Stimulated activated CD8-positive, alpha-beta memory T cell treated with anti-CD3 and anti-CD28 coated beads, Interleukin-12 subunit alpha, Interleukin-12 subunit beta, amount 100 ng/mL, for 4 hours (primary cell): ENCODE data around the gene CDC5L.

Source experiments
- DNase-seq: peaks from one replicate; pipeline ENCODE4 v3.0.0-alpha.2; 2020; ENCODE audit warnings: low read depth

Gene CDC5L

DNA sequence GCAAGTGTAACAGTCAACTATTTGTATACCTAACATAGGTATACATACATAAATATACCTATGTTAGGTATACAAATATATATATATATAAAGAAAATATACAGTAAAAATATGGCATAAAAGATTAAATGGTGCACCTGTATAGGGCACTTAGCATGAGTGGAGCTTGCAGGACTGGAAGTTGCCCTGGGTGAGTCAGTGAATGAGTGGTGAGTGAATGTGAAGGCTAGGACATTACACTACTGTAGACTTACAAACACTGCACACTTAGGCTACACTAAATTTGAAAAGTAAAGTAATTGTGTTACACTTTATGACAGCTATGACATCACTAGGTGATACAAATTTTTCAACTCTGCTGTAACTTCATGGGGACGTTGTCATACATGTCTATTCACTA, 65.6 kb downstream of the CDC5L start:
- DNase-seq, result no peak

DNA sequence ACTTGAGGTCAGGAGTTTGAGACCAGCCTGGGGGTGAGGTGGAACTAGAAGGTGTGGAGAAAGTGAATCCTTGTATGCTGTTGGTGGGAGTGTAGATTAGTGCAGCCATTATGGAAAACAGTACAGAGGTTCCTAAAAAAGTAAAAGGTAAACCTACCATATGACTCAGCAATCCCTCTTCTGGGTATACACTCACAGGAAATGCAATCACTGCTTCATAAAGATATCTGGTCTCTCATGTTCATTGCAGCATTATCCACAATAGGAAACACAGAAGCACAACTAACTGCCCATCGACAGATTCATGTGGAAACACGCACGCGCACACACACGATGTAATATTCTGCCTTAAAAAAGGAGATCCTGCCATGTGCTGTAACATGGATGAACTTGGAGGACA, 66.7 kb downstream of the CDC5L start:
- no peak for DNase-seq

DNA sequence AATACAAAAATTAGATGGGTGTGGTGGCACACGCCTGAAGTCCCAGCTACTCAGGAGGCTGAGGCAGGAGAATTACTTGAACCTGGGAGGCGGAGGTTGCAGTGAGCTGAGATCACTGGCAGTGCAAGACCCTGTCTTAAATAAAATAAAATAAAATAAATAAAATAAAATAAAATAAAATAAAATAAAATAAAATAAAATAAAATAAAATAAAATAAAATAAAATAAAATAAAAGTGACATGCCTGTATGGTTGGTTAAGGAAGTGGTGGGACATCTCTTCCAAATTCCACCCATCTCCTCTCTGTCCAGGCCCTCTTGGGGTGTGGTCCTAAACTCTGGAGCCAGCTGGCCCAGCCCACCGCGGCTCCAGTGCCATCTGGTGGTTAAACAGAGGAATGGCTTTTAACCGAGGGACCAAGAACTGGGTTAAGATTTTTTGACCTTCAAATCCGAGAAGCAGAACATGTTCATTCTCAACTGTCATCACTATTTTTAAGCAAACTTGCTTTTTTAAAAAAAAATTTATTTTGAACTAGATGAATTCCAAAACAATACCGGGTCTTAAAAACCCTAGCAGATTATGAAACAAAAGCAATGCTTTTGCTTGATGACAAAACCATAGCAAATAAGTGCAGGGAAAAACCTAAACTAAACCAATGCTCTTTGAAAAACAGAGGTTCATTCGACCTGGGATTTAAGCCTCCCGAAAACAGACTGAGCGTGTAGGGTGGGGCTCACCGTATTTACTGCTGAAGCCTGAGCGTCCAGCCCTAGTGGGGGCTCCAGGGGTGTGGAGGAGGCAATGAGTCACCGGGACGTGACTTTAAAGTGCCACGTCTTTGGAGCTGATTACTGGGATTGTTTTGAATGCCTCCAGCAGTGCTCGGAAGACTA, 68.8 kb downstream of the CDC5L start:
- no peak for DNase-seq

DNA sequence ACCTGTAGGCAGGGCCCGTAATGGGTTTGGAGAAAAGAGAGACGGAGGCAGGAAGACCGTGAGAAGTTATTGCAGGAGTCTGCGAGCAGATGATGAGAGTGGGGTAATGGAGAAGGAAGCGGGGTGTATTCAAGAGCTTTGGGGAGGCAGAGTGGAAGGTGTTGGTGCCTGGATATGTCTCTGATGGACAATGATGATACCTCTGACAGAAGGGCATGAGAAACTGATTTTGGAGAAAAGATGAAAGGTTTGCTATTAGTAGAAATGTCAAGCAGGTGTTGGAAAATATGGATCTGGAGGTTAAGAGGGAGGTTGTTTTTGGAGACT, 69.4 kb downstream of the CDC5L start:
- DNase-seq, result no peak

DNA sequence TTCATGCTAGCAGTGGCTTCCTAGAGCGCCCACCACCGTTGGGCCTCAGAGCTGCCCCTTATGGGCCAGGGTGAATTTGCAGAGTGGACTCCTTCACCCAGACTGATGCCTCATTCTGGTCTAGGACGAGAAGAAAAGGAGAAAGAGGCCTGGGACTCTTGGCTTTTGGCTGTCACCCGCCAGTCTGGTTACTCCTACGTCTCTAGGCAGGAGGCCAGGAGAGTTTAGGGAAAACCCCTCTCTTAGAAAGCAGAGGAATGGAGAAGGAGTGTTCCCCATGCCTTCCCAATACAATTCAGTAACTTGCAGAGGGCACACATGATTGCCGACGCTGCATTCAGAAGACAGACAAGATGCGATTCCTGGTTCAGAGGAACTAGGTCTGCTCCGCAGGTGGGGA, 70.1 kb downstream of the CDC5L start:
- DNase-seq, result no peak

DNA sequence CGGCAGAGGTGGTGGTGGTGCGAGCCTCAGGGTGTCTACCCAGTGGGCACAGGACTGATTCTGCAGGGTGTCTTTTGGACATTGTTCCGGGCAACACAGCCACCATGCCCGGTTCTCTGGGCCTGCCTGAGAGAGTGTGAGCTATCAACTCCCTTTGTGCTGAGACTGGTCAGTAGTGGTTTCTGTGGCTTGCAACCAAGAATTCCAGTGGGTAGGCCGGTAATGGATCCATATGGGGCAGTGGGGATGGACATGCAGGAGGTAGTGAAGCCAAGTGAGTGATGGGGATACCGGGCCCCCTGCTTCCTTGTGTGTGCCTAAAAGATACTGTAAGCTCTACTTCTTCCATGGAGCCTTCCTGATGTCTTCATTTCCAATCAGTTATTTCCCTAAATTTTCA, 71.0 kb downstream of the CDC5L start:
- DNase-seq, result no peak

DNA sequence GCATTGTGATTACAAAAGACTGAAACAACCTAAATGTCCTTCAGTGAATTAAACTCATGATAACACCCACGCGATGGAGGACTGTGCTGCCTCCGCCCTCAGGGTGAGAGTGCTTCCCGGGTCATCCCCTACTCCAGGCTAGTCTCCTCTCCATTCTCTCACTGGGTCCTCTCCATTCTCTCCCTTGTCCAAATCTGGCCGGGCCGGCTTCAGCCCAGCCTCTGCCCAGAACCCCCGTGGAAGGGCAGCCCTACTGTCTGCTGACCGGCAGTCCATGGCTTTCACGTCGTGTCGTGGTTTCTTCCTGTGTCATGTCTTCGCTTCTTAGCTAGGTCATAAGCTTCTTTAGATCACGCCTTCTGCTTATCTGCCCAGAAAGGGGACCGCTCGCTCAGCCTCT, 74.8 kb downstream of the CDC5L start:
- no peak for DNase-seq

DNA sequence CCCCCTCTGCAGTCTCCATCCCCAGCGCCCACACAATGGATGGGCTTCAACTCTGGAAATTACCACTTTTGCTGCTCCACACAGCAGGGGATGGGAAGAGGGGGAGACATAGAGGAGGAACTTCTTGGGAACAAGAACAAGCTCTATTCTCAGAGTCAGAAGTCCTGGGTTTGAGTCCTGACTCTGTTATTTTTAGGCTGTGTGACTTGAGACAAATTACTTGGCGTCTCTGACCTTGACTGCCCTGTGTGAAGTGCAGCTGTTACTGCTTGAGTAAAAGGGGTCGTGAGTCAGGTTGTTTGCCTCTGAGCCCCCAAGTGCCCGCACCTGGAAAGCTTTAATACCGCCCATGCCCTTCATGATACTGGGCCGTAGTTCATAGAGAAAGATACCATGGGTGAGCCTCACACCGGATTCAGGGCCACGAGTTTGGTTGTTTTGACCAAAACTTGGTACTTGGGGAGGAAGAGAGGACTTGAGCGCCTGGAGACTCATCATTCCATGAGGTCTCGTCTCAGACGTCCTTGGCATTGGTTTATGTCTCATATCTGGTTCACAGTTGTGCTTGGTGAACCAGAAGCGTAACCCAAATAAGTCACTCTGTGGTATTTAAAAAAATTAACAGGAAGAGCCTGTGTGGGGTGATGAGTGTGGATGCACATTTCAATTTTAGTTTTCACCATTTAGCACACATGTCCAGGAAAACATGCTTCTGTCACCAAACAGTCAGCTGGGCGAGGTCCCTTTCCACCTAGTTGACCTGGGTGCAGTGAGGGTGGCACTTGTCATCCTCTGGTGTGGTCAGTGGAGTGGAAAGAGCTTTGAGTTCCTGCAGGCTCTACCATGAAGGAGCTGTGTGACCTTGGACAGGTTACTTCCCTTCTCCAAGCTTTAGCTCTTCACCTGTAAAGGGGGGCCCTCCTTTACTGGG, 75.6 kb downstream of the CDC5L start:
- no peak for DNase-seq

DNA sequence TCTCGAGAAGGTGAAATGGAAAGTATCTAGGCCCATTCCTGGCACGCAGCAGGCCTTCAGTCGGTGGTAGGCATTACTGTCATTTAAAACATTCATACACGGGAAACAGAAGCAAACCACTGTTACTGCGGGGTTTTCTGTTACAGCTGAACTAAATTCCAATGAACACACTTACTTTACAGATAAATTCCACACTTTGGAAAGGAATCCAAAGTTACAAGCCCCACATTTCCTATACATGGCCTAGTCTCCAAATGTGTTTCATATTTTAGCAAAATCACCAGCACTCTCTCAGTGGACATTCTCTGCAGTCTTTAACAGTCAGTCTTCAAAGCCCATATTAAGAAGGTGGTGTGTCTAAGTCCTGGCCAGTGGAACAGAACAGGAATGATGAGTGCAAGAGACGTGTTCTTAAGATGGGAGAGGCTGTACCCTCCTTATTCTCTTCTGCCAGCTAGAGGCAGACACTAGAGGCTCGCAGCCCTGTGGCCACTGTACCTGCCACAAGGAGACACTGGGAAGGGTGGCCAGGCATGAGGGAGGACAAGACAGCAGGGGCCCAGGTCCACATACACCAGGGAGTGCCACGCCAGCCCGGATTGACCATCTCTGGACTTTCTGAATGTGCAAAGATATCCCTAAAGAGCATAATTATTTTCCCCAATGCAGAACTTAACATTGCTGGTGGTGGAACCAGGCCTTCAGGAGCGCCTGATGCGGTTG, 76.4 kb downstream of the CDC5L start:
- no peak for DNase-seq

DNA sequence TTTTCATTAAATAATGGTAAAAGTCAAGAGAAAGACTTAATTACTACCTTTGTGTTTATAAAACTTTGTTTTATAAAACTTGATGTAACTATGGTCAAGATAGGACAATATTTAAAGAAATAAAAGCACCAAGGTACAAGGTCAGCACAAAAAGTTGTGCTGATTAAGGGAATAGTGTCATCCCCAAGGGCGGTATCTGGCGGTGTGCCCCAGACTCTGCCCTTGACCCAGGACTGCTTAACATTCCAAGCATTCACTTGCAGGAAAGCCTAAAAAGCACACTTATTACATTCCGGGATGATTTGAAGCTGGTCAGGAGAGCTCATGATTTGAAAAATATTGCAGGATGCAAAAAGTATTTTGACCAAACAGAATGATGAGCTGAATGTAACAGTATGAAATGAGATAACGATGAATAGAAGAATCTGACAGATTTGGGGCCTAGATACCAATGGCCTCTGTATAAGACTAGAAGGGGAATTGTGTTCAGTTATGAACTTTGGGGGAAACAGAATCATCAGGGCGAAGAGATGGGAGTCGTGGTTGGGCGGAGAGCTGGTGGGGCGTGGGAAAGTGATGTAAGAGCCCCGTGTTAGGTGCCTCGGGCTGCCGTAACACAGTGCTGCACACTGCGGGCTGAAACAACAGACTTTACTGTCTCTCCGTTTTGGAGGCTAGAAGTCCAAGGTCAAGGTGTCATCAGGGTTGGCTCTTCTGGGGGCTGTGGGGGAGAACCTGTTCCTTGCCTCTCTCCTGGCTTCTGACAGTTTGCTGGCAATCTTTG, 77.2 kb downstream of the CDC5L start:
- no peak for DNase-seq

DNA sequence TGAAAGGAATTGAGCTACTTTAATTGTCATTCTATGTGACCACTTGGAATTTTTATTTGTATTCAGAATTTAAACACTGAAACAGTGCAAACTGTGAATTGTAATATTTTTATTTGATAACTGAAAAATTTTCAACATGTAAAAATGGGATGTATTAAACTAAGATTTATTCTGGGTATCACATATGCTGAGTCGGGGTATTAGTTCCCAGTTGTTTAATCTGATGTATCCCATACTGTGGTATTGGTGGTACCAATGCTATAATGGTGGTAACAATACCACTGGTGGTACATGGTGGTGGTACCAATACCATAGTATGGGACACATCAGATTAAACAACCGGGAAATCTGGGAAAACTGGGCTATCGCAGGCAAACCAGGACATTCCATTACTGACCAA, 79.4 kb downstream of the CDC5L start:
- no peak for DNase-seq

DNA sequence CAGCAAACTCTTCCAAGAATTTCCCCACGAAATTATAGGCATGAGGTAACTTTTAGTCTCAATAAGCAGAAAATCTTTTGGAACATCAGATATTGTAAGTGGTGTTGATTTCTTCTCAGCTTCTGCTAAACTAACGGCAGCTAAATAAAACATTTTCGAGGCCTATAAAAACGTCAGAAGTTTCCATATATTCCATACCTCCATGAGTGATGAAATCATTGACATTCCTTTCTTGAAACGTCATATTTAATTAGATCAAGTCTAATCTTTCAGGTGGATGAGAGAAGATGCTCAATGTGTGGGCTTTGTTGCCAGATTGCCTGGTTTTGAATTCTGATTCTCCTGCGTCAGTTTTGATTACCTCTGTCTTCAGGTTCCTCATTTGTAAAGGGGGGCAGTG, 81.3 kb downstream of the CDC5L start:
- no peak for DNase-seq

DNA sequence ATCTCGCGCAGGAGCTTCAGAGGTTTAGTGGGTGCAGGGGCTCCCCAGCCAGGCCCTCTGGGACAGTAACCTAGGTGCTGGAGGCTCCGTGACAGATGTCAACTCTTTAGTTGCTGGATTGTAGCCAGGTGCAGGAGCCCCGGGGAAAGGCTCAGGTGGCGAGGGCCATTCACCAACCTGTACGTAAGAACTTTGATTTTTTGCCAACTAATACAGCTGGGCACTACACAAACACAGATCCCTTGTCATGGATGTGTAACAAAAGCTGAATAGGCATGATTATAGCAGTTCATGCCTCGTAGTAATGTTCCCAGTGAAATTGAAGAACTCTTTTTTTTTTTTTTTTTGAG, 82.6 kb downstream of the CDC5L start:
- DNase-seq, result no peak

DNA sequence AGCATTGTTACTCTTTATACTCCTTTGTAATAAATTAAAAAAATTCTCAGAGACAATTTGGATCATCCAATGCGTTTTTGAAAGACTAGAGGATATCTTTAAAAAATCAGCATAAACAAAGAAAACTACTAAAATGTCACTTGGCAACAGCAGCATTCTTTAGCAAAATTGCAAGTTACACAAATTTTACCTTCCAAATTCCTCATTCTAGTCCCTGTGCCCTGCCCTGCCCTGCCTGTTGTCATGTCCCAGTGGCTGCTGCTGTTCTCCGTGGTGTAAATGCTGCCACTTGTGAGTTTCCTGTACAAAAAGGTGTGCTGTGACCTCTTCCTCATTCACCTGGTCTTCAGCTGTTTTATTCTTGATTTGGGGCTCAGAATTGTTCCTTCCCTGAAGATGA, 83.2 kb downstream of the CDC5L start:
- DNase-seq, result no peak

DNA sequence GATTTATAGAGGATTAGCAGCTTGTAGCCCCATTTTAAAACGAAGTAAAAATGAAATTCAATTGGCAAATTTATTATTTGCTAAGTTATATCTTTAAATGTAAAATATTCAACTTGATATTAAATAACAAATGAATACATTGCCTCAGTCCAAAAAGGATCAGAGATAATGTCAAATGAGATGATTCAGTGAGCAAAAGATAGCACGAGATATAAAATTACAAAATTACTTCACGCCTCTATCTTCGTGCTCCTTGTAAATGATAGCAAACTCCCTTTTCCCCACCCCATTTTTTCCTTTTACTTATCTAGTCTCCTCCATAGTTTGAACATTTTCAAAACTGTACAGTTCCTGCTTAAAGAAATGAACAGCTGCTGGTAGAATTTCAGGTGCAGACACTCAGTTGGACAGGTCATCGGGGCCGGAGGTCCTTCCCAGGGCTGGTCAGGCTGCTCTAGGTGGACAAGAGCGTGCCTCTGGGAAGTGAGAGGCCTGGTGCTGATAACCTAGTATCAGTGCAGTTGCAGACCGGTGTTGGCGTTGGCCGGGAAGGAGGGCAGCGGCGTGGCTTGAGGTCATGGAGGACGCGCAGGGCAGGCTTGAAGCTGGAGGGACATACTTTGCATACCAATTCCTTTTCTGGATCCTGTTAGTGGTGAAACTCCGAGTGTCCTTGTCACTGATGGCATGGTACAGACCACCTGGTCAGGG, 83.9 kb downstream of the CDC5L start:
- DNase-seq, result no peak

DNA sequence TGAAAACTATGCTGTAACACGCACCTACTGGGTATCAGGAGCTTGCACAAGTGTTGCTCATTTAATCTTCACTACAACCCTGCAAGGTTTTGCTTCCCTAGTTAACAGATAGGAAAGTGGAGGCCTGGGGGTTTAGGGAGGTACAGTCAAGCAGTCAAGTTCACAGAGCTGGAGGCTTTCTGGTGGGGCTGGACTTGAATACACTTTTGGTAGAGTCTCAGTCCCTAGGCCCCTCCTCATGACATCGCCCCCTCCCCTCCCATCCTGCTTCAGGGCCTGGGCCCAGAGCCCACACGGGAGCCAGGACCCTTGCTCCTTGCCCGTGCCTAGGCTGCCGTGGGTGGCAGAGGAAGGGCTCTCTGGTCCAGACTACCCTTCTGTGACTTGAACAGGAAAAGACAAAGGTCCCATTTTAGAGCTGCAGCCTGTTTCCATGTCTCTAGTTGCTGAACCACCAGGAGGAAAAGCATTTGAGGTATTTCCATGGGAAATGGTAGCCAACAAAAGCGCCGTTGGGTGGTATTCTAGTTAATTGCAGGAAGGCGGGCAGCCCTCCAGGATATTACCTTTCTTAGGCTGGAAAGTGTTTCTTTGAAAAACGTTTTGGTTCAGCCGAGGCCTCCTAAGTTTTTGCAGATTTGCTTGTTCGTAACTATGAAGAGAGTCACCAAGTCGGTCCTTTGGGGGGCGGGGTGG, 84.9 kb downstream of the CDC5L start:
- no peak for DNase-seq

DNA sequence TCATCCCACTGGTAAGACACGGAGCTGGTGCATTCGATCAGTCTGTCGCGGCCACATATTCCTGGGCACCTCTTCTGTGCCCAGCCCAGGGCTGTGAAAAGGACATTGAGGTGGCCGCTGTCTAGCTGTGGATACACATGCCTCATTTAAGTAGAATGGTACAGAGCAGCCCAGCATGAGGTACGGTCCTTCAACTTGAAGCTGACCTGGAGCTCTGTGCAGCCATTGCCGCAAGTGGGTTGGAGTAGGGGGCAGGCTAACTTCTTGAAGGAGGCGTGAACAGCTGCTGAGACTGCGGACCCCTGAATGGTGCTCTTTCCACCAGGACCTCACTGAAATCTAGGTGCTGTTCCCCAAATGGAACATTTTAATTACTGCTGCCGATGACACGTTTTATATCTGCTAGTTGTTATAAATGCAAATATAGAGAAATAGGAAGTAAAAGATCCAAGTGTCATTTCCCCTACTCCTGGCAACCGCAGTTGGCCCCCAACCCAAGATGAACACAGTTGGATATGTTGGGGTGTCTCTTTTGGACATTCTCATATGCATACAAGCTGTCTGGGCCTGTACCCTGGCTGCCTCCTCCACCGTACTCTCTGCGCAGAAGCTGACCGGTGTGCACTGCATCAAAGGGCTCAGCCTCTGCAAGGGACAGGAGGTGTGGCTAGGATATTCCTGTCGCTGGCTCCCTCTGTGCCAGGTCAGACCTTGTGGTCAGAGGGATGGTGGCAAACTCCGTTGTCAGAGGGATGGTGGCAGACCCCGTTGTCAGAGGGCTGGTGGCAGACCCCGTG, 86.1 kb downstream of the CDC5L start:
- DNase-seq, result no peak

DNA sequence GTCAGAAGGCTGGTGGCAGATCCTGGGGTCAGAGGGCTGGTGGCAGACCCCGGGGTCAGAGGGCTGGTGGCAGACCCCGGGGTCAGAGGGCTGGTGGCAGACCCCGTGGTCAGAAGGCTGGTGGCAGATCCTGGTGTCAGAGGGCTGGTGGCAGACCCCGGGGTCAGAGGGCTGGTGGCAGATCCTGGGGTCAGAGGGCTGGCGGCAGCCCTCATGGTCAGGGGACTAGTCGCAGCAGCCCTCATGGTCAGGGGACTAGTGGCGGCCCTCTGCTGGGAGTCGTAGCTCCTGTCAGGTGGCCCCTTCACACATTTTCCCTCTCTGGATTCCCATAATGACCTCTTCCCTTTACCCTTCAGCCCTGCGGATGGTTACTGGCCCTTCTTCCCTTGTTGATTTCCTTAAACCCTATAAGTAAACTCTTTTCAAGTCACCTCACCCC, 86.7 kb downstream of the CDC5L start:
- no peak for DNase-seq

DNA sequence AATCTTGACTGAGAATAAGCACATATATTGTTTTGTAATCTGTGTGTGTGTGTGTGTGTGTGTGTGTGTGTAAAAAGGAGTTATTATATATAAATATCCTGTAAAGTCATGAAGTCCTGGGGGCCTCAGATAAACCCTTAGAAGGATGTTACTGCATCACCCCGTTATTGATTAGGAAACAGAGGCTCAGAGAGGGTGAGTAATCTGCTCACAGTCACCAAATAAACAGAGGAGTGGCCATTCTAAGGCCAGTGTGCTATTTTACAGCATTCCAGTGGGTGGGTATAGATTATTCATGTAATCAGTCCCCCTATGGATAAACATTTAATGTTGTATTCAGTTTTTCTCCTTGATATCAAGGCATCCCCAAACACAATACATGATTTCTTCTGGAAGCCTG, 87.1 kb downstream of the CDC5L start:
- DNase-seq, result no peak

DNA sequence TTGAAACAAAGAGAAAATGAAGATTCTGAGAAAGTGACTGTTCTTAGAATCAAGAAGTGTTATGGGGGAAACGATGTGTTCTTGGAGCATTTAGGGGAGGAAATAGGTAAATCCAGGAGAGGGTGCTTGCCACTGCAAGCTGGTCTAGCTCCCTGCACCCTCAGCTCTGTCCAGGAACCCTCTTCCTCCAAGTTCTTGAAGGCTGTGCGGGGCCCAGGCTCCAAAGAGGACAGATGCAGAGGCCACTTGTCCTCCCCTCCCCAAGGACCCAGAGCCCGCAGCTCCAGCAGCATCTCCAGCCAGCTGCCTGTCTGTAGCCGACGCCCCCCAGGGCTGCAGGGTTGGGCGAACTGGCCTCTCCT, 87.9 kb downstream of the CDC5L start:
- DNase-seq, result no peak
